Liver (tissue), 3 donors: ENCODE data around the gene RASSF8.

Experiments
- CTCF ChIP-seq: fragments of 150-350 bp; IDR thresholded peaks from 2 replicates; pipeline ENCODE4 v1.5.1; 2017; ENCODE audit warnings: improper control_type of control experiment, low read depth, low read length; ENCODE audit not compliant: missing input control
- GABPA ChIP-seq, 2 donors: IDR thresholded peaks in 1 of 2; conservative IDR thresholded peaks in 1 of 2; 2 replicates each; pipeline ENCODE4 v1.6.1; 2016; ENCODE audit warnings: antibody characterized with exemption in 2 of 2, mild to moderate bottlenecking in 1 of 2, moderate library complexity in 1 of 2
- RAD21 ChIP-seq, 2 donors: IDR thresholded peaks; 2 replicates each; pipeline ENCODE4 v1.6.1; 2016; ENCODE audit warnings: antibody characterized with exemption in 2 of 2, mild to moderate bottlenecking in 2 of 2
- donor health status: healthy.
- donor health status: healthy.

GRCh38 chr12:25957793-25958427 lies 572 bp upstream of the RASSF8 start:
- TF ChIP-seq RAD21 (IDR thresholded peaks at IDR 0.05) (no peak), CTCF (no peak), GABPA (IDR thresholded peaks at IDR 0.05 in 1 of 2, conservative IDR thresholded peaks at IDR 0.05 in 1 of 2) (no peak)
